ENCODE results near the gene PLCB4.

The PLCB4 gene

GRCh38 chr20:9270831-9271230, 201.9 kb downstream of the PLCB4 start:
- no peak for DNase-seq (ENCODE audit: low spot score)

- DNase-seq (ENCODE audit: low spot score), result no peak
Observed at GRCh38 chr20:9276966-9277468, 208.1 kb downstream of the PLCB4 start.

- DNase-seq (ENCODE audit: low spot score), result no peak
Observed at GRCh38 chr20:9279918-9280401, 211.1 kb downstream of the PLCB4 start.

- no peak for DNase-seq (ENCODE audit: low spot score)
Observed at GRCh38 chr20:9280666-9281065, 211.8 kb downstream of the PLCB4 start.

GRCh38 chr20:9281803-9282202, 212.9 kb downstream of the PLCB4 start:
- no peak for DNase-seq (ENCODE audit: low spot score)

GRCh38 chr20:9285617-9286016, 216.7 kb downstream of the PLCB4 start:
- no peak for DNase-seq (ENCODE audit: low spot score)

- DNase-seq (ENCODE audit: low spot score), result no peak
Observed at GRCh38 chr20:9286501-9287461, 217.9 kb downstream of the PLCB4 start.

GRCh38 chr20:9287826-9288225, 218.9 kb downstream of the PLCB4 start:
- DNase-seq (ENCODE audit: low spot score), result no peak

- no peak for DNase-seq (ENCODE audit: low spot score)
Observed at GRCh38 chr20:9290331-9290730, 221.4 kb downstream of the PLCB4 start.

GRCh38 chr20:9293145-9293544, 224.3 kb downstream of the PLCB4 start:
- DNase-seq (ENCODE audit: low spot score), result no peak

- no peak for DNase-seq (ENCODE audit: low spot score)
Observed at GRCh38 chr20:9294041-9294440, 225.2 kb downstream of the PLCB4 start.

GRCh38 chr20:9298906-9299305, 230.0 kb downstream of the PLCB4 start:
- no peak for DNase-seq (ENCODE audit: low spot score)

GRCh38 chr20:9300080-9300479, 231.2 kb downstream of the PLCB4 start:
- DNase-seq (ENCODE audit: low spot score), result no peak

GRCh38 chr20:9300534-9300933, 231.6 kb downstream of the PLCB4 start:
- DNase-seq (ENCODE audit: low spot score), result no peak

- no peak for DNase-seq (ENCODE audit: low spot score)
Observed at GRCh38 chr20:9301129-9302090, 232.5 kb downstream of the PLCB4 start.

- DNase-seq (ENCODE audit: low spot score), result no peak
Observed at GRCh38 chr20:9302091-9302462, 233.2 kb downstream of the PLCB4 start.

GRCh38 chr20:9306521-9306920, 237.6 kb downstream of the PLCB4 start:
- DNase-seq (ENCODE audit: low spot score), result no peak

- no peak for DNase-seq (ENCODE audit: low spot score)
Observed at GRCh38 chr20:9308056-9308455, 239.2 kb downstream of the PLCB4 start.

GRCh38 chr20:9311132-9311531, 242.2 kb downstream of the PLCB4 start:
- DNase-seq (ENCODE audit: low spot score), result no peak

- no peak for DNase-seq (ENCODE audit: low spot score)
Observed at GRCh38 chr20:9319687-9320384, 250.9 kb downstream of the PLCB4 start.

- DNase-seq (ENCODE audit: low spot score), result no peak
Observed at GRCh38 chr20:9321007-9321406, 252.1 kb downstream of the PLCB4 start.

- DNase-seq (ENCODE audit: low spot score), result no peak
Observed at GRCh38 chr20:9322661-9323060, 253.8 kb downstream of the PLCB4 start.

Data from germinal center (tissue), 1 donor.